WTC11 (cell line): ENCODE data around the gene SPAG9. TPM values are rescaled to one million over a fixed set of nuclear protein-coding genes. Genes with fewer than 3 reads are reported as not detected.

Source experiments
- ATAC-seq: fragments of 200-7000 bp; cut with Tn5 transposase; 2 replicates; pipeline ENCODE4 v1.10.0; 2021; ENCODE audit warnings: mild to moderate bottlenecking, moderate library complexity
- CTCF ChIA-PET: fragments of 300-600 bp; sonication (Branson Sonifier 250); formaldehyde crosslinking; loops from one replicate; lab custom pipeline; 2021; ENCODE audit warnings: antibody characterized with exemption; lab: Charles Lee
- POLR2A ChIA-PET: fragments of 350-600 bp; sonication (Branson Sonifier 250); formaldehyde crosslinking; loops from one replicate; lab custom pipeline; 2021; ENCODE audit warnings: antibody characterized with exemption; lab: Charles Lee
- DNase-seq: peaks from one replicate; pipeline ENCODE4 v3.0.0; 2021; ENCODE audit warnings: low spot score
- H3K27ac Mint-ChIP-seq: 2 replicates; pipeline ENCODE4 v1.8.0; 2021; ENCODE audit warnings: mixed read lengths
- H3K27me3 Mint-ChIP-seq: 2 replicates; pipeline ENCODE4 v1.8.0; 2021; ENCODE audit warnings: low read depth, mild to moderate bottlenecking, moderate library complexity, mixed read lengths
- H3K36me3 Mint-ChIP-seq: 2 replicates; pipeline ENCODE4 v1.8.0; 2021; ENCODE audit warnings: mixed read lengths
- H3K4me1 Mint-ChIP-seq: 2 replicates; pipeline ENCODE4 v1.8.0; 2022; ENCODE audit warnings: mixed read lengths
- H3K4me3 Mint-ChIP-seq: 2 replicates; pipeline ENCODE4 v1.8.0; 2021; ENCODE audit warnings: mild to moderate bottlenecking, moderate library complexity, mixed read lengths
- H3K9me3 Mint-ChIP-seq: 2 replicates; pipeline ENCODE4 v1.8.0; 2021; ENCODE audit warnings: mixed read lengths
- CREM ChIP-seq: sonication (generic); formaldehyde crosslinking; IDR thresholded peaks from 2 replicates; pipeline ENCODE4 v1.8.1; 2022; ENCODE audit warnings: mild to moderate bottlenecking, missing genetic modification reagents, moderate library complexity
- E2F1 ChIP-seq: sonication (generic); formaldehyde crosslinking; IDR thresholded peaks from 2 replicates; pipeline ENCODE4 v1.8.0; 2022; ENCODE audit warnings: mild to moderate bottlenecking, missing genetic modification reagents
- GRHL2 ChIP-seq: fragments of 250-450 bp; sonication (Bioruptor Pico); IDR thresholded peaks from 2 replicates; pipeline ENCODE4 v1.8.0; 2022; ENCODE audit warnings: mild to moderate bottlenecking, moderate library complexity; ENCODE audit not compliant: insufficient replicate concordance, severe bottlenecking
- NFYB ChIP-seq: sonication (generic); formaldehyde crosslinking; conservative IDR thresholded peaks from 2 replicates; pipeline ENCODE4 v1.8.0; 2022; ENCODE audit warnings: low read depth, missing genetic modification reagents
- NR3C1 ChIP-seq: sonication (generic); formaldehyde crosslinking; conservative IDR thresholded peaks from 2 replicates; pipeline ENCODE4 v1.8.1; 2023; ENCODE audit warnings: low read depth, mild to moderate bottlenecking, missing genetic modification reagents
- RELA ChIP-seq: sonication (generic); formaldehyde crosslinking; IDR thresholded peaks from 2 replicates; pipeline ENCODE4 v1.8.1; 2022; ENCODE audit warnings: missing genetic modification reagents, mild to moderate bottlenecking, borderline replicate concordance
- SOX15 ChIP-seq: fragments of 250-450 bp; sonication (Bioruptor Pico); IDR thresholded peaks from 2 replicates; pipeline ENCODE4 v1.9.0; 2021; ENCODE audit warnings: mild to moderate bottlenecking
- TEAD1 ChIP-seq: sonication (generic); formaldehyde crosslinking; IDR thresholded peaks from 2 replicates; pipeline ENCODE4 v1.8.0; 2022; ENCODE audit warnings: mild to moderate bottlenecking, missing genetic modification reagents
- USF1 ChIP-seq: sonication (generic); formaldehyde crosslinking; IDR thresholded peaks from 2 replicates; pipeline ENCODE4 v1.8.0; 2022; ENCODE audit warnings: mild to moderate bottlenecking, missing genetic modification reagents
- ZBTB21 ChIP-seq: sonication (generic); formaldehyde crosslinking; IDR thresholded peaks from 2 replicates; pipeline ENCODE4 v1.8.1; 2023; ENCODE audit warnings: mild to moderate bottlenecking, missing genetic modification reagents, borderline replicate concordance
- ZBTB43 ChIP-seq: sonication (generic); formaldehyde crosslinking; IDR thresholded peaks from 2 replicates; pipeline ENCODE4 v1.8.1; 2023; ENCODE audit warnings: mild to moderate bottlenecking, missing genetic modification reagents
- ZNF317 ChIP-seq: sonication (generic); formaldehyde crosslinking; IDR thresholded peaks from 2 replicates; pipeline ENCODE4 v1.8.1; 2023; ENCODE audit warnings: low read depth, mild to moderate bottlenecking, moderate library complexity, missing genetic modification reagents, borderline replicate concordance
- total RNA-seq: library from RNA; stranded (reverse); gene quantifications from 3 replicates; pipeline ENCODE4 v1.2.3, GENCODE V29; 2021
- TF ChIP-seq, protein P1 (sequence below): sonication (generic); formaldehyde crosslinking; IDR thresholded peaks from 2 replicates; pipeline ENCODE4 v1.8.1; 2023; ENCODE audit warnings: mild to moderate bottlenecking, missing genetic modification reagents
- TF ChIP-seq, protein P2 (sequence below): sonication (generic); formaldehyde crosslinking; IDR thresholded peaks from 2 replicates; pipeline ENCODE4 v1.8.1; 2022; ENCODE audit warnings: mild to moderate bottlenecking, missing genetic modification reagents, moderate library complexity, borderline replicate concordance
- TF ChIP-seq, protein P3 (sequence below): sonication (generic); formaldehyde crosslinking; IDR thresholded peaks from 2 replicates; pipeline ENCODE4 v1.8.0; 2023; ENCODE audit warnings: missing genetic modification reagents, mild to moderate bottlenecking, borderline replicate concordance

Gene SPAG9
- total RNA-seq, 1 experiment from 2014 or later, result 51.9 TPM

- TF ChIP-seq, protein P1, sequence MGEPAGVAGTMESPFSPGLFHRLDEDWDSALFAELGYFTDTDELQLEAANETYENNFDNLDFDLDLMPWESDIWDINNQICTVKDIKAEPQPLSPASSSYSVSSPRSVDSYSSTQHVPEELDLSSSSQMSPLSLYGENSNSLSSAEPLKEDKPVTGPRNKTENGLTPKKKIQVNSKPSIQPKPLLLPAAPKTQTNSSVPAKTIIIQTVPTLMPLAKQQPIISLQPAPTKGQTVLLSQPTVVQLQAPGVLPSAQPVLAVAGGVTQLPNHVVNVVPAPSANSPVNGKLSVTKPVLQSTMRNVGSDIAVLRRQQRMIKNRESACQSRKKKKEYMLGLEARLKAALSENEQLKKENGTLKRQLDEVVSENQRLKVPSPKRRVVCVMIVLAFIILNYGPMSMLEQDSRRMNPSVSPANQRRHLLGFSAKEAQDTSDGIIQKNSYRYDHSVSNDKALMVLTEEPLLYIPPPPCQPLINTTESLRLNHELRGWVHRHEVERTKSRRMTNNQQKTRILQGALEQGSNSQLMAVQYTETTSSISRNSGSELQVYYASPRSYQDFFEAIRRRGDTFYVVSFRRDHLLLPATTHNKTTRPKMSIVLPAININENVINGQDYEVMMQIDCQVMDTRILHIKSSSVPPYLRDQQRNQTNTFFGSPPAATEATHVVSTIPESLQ (CRISPR knock-in tag), result no peak
- no peak for TF ChIP-seq RELA (CRISPR knock-in tag)
- TF ChIP-seq CREM (CRISPR knock-in tag), result no peak
- TF ChIP-seq GRHL2 (CRISPR knock-in tag), result no peak
- no peak for TF ChIP-seq SOX15 (CRISPR knock-in tag)
- TF ChIP-seq NFYB, result no peak
- TF ChIP-seq, protein P2, sequence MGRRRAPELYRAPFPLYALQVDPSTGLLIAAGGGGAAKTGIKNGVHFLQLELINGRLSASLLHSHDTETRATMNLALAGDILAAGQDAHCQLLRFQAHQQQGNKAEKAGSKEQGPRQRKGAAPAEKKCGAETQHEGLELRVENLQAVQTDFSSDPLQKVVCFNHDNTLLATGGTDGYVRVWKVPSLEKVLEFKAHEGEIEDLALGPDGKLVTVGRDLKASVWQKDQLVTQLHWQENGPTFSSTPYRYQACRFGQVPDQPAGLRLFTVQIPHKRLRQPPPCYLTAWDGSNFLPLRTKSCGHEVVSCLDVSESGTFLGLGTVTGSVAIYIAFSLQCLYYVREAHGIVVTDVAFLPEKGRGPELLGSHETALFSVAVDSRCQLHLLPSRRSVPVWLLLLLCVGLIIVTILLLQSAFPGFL, result no peak
- TF ChIP-seq, all 79 proteins: peak for 0
Measured at GRCh38 chr17:51006601-51007000, 114.1 kb downstream of the SPAG9 start (continued).

DNA sequence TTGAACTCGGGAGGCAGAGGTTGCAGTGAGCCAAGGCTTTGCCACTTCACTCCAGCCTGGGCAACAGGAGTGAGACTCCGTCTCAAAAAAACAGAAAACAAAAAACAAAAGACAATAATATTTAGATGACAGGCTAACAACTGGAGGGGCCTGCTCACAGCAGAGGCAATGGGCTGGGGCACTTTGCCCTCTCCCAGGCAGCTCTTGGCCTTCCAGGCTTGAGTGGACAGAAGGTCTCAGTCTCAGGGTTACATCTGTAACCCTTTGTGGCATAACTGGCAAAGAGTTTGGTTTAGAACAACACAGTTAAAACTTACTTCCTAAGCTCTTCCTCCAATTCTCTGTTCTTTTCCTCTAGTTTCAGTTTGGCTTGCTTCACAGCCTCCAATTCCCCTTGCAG is 114.9 kb downstream of the SPAG9 start:
- ChIA-PET CTCF (interaction anchor here (1.4 kb wide), 1 partner anchor 147 kb away, joined by 9 read pairs; the partner anchor contains the start of gene NME1), POLR2A (no interaction called here)
- peaks cover 11% of the 10 kb centered on the region for H3K36me3 Mint-ChIP-seq
- no peaks in the 10 kb centered on the region for H3K27me3 Mint-ChIP-seq
- H3K27ac Mint-ChIP-seq, result no peak overlapping the region
- no peak for DNase-seq
- TF ChIP-seq, protein P3, sequence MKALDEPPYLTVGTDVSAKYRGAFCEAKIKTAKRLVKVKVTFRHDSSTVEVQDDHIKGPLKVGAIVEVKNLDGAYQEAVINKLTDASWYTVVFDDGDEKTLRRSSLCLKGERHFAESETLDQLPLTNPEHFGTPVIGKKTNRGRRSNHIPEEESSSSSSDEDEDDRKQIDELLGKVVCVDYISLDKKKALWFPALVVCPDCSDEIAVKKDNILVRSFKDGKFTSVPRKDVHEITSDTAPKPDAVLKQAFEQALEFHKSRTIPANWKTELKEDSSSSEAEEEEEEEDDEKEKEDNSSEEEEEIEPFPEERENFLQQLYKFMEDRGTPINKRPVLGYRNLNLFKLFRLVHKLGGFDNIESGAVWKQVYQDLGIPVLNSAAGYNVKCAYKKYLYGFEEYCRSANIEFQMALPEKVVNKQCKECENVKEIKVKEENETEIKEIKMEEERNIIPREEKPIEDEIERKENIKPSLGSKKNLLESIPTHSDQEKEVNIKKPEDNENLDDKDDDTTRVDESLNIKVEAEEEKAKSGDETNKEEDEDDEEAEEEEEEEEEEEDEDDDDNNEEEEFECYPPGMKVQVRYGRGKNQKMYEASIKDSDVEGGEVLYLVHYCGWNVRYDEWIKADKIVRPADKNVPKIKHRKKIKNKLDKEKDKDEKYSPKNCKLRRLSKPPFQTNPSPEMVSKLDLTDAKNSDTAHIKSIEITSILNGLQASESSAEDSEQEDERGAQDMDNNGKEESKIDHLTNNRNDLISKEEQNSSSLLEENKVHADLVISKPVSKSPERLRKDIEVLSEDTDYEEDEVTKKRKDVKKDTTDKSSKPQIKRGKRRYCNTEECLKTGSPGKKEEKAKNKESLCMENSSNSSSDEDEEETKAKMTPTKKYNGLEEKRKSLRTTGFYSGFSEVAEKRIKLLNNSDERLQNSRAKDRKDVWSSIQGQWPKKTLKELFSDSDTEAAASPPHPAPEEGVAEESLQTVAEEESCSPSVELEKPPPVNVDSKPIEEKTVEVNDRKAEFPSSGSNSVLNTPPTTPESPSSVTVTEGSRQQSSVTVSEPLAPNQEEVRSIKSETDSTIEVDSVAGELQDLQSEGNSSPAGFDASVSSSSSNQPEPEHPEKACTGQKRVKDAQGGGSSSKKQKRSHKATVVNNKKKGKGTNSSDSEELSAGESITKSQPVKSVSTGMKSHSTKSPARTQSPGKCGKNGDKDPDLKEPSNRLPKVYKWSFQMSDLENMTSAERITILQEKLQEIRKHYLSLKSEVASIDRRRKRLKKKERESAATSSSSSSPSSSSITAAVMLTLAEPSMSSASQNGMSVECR (CRISPR knock-in tag), result no peak
- TF ChIP-seq NFYB (no peak), ZBTB21 (no peak), USF1 (CRISPR knock-in tag) (no peak), NR3C1 (CRISPR knock-in tag) (no peak), E2F1 (CRISPR knock-in tag) (no peak), ZBTB43 (CRISPR knock-in tag) (no peak), TEAD1 (CRISPR knock-in tag) (no peak), ZNF317 (no peak)
- no peaks in the 10 kb centered on the region for H3K4me1 Mint-ChIP-seq
- no peaks in the 10 kb centered on the region for H3K9me3 Mint-ChIP-seq
- no peak for ATAC-seq
- no peak overlapping the region for H3K4me3 Mint-ChIP-seq
